Adrenal gland (tissue), 12 donors: ENCODE data around the gene TM9SF2. TPM values are rescaled to one million over a fixed set of nuclear protein-coding genes. Genes with fewer than 3 reads are reported as not detected.
A peak's percentile ranks its signal among the peaks of the same experiment; 100 is the strongest.

Experiments used
- DNase-seq, 7 donors: peaks; one replicate each; pipeline ENCODE4 v3.0.0-alpha.2; 2019 to 2020
- H3K27ac ChIP-seq, 5 donors: fragments of 200-600 bp; sonication (generic) in 4 of 5; 1 replicate in 3 of 5; 2 replicates in 2 of 5; pipeline versions ENCODE4 v1.5.1 to v1.8.0; 2016 to 2020; ENCODE audit warnings: mild to moderate bottlenecking in 1 of 5
- H3K27me3 ChIP-seq: fragments of 200-600 bp; 2 replicates; pipeline ENCODE4 v1.8.0; 2021
- H3K36me3 ChIP-seq, 2 donors: fragments of 200-600 bp; replicated peaks in 1 of 2; 1 replicate in 1 of 2; 2 replicates in 1 of 2; pipeline versions ENCODE4 v1.5.1 to v1.8.0; 2018 to 2022
- H3K4me1 ChIP-seq, 2 donors: fragments of 200-600 bp; replicated peaks in 1 of 2; 1 replicate in 1 of 2; 2 replicates in 1 of 2; pipeline versions ENCODE4 v1.5.1 to v1.8.0; 2018 to 2021
- H3K4me3 ChIP-seq, 4 donors: fragments of 200-600 bp; sonication (generic) in 3 of 4; one replicate each; pipeline ENCODE4 v1.5.1; 2016 to 2018
- H3K9me3 ChIP-seq, 3 donors: fragments of 200-600 bp; sonication (generic) in 1 of 3; replicated peaks in 1 of 3; 1 replicate in 2 of 3; 2 replicates in 1 of 3; pipeline versions ENCODE4 v1.5.1 to v1.8.0; 2016 to 2021
- POLR2A ChIP-seq, 2 donors: fragments of 450-650 bp; IDR thresholded peaks; one replicate each; pipeline ENCODE4 v1.6.1; 2017; ENCODE audit warnings: antibody characterized with exemption in 2 of 2, mild to moderate bottlenecking in 2 of 2, moderate library complexity in 1 of 2
- WGBS, 4 donors: extraction: QIAGEN DNeasy Blood & Tissue Kit in 2 of 4; methylation state at CpG; one replicate each; pipeline versions ENCODE4 v1.1.5 to v1.1.7; 2013 to 2017; 5-methylcytosine and 5-hydroxymethylcytosine counted together
- intact Hi-C, 2 donors: fragments of 100-400 bp; cut with DNase I; formaldehyde crosslinking; loops; one replicate each; pipeline versions ENCODE4 v1.14.1 to v1.15.0; 2022 to 2023
- polyA plus RNA-seq, 3 donors: library from polyadenylated mRNA; stranded (reverse); fragments of 200-250 nt in 2 of 3; fragments of 350-450 nt in 1 of 3; fragmentation: Illumina TruSeq in 1 of 3; extraction: RNeasy Lipid Tissue Mini Kit (QIAGEN cat#74804) in 1 of 3; gene quantifications; one replicate each; pipeline ENCODE4 v1.2.3, GENCODE V29; 2013 to 2014
- total RNA-seq, 9 donors: library from RNA; depleted of rRNA in 4 of 9; stranded (reverse); fragments of >200 nt in 4 of 9; fragments of 120-200 nt in 1 of 9; fragmentation: NEBNext Ultra II Directional in 1 of 9; extraction: Animal tissue kit (Norgen Biotek cat#: 25700) in 1 of 9; gene quantifications; one replicate each; pipeline versions ENCODE4 v1.1.0 to v1.2.4, GENCODE V29; 2013 to 2023
- TF ChIP-seq, protein P1 (sequence below), 6 experiments: fragments of 450-650 bp in 4 of 6; fragments of 200-600 bp in 2 of 6; sonication (generic) in 1 of 6; IDR thresholded peaks; 1 replicate in 5 of 6; 2 replicates in 1 of 6; pipeline versions ENCODE4 v1.5.1 to v1.8.0; 2016 to 2021; ENCODE audit warnings: antibody characterized with exemption in 6 of 6, mild to moderate bottlenecking in 2 of 6, moderate library complexity in 1 of 6
- donor health status: healthy with polysubstance abuse.
- donor health status: Bipolar disorder and iron deficiency.
- donor health status: DM: yes; HTN: yes; CAD: no.
- donor health status: DM: no; HTN: no; CAD: no.
- donor health status: DM: no; HTN: no; CAD: no.
- donor health status: DM: yes; HTN: yes; CAD: no.

The TM9SF2 gene
- total and polyA plus RNA-seq, 12 donors, result 22.7 to 153 (median 113) TPM

DNA sequence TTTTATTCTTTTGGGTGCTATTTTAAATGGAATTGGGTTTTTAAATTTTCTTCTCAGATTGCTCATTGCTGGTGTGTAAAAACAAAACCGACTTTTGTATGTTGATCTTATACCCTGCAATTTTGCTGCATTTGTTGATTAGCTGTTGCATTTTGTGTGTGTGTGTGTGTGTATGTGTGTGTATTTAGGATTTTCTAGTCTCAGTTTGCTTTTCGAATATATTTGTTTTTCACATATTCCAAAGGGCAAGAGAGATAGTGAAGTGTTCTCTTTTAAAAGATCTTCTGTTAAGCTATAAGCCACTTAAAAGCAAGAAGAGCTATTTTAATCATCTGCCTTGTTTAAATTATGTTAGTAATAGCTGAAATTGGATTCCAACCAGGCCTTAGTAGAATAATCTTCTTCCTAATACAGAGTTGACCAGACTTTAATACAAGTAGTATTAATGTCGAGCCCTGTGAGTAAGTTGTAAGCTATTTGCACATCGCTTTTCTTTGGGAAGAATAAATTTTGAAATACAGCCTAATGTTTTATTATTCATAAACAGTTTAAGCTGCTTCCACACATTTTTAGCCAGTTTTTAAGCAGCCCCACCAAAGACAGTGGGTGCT lies 57.4 kb downstream of the TM9SF2 start:
- H3K36me3 ChIP-seq, result peaks cover 0 to 24% of the 10 kb centered on the region in 2 donors
- 84 to 90% (median 89%) methylated on average over 4 of the region's 4 CpGs for WGBS, 4 donors
- intact Hi-C loops, result loop anchor here in 1 of 2 donors (10.0 kb wide), 1 partner anchor 54 kb away; the partner anchor contains the start of gene TM9SF2

GRCh38 chr13:99559560-99559959 lies 58.3 kb downstream of the TM9SF2 start:
- intact Hi-C loops, result loop anchor here in 1 of 2 donors (10.0 kb wide), 1 partner anchor 55 kb away; the partner anchor contains the start of gene TM9SF2
- peak in 1 of 7 donors; percentile 6 for DNase-seq
- no peak overlapping the region for H3K4me3 ChIP-seq
- peaks cover 0 to 6% of the 10 kb centered on the region in 2 donors for H3K4me1 ChIP-seq
- no peaks in the 10 kb centered on the region for H3K9me3 ChIP-seq
- no peaks in the 10 kb centered on the region for H3K27me3 ChIP-seq
- WGBS, 4 donors, result 42 to 61% (median 53%) methylated on average over 2 of the region's 2 CpGs
- TF ChIP-seq, protein P1, sequence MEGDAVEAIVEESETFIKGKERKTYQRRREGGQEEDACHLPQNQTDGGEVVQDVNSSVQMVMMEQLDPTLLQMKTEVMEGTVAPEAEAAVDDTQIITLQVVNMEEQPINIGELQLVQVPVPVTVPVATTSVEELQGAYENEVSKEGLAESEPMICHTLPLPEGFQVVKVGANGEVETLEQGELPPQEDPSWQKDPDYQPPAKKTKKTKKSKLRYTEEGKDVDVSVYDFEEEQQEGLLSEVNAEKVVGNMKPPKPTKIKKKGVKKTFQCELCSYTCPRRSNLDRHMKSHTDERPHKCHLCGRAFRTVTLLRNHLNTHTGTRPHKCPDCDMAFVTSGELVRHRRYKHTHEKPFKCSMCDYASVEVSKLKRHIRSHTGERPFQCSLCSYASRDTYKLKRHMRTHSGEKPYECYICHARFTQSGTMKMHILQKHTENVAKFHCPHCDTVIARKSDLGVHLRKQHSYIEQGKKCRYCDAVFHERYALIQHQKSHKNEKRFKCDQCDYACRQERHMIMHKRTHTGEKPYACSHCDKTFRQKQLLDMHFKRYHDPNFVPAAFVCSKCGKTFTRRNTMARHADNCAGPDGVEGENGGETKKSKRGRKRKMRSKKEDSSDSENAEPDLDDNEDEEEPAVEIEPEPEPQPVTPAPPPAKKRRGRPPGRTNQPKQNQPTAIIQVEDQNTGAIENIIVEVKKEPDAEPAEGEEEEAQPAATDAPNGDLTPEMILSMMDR (IDR thresholded peaks at IDR 0.05), result no peak
- TF ChIP-seq POLR2A (IDR thresholded peaks at IDR 0.05), result no peak
- H3K36me3 ChIP-seq, result peaks cover 0 to 20% of the 10 kb centered on the region in 2 donors
- no peak overlapping the region for H3K27ac ChIP-seq

More for the DNA sequence above, 57.4 kb downstream of the TM9SF2 start:
- no peaks in the 10 kb centered on the region for H3K27me3 ChIP-seq
- DNase-seq, result no peak
- H3K4me1 ChIP-seq, result peaks cover 0 to 6% of the 10 kb centered on the region in 2 donors
- H3K4me3 ChIP-seq, result no peak overlapping the region
- no peak overlapping the region for H3K27ac ChIP-seq
- TF ChIP-seq, protein P1 (IDR thresholded peaks at IDR 0.05), result no peak
- TF ChIP-seq POLR2A (IDR thresholded peaks at IDR 0.05), result no peak
- H3K9me3 ChIP-seq, result no peaks in the 10 kb centered on the region

- peaks cover 0 to 11% of the 10 kb centered on the region in 2 donors for H3K36me3 ChIP-seq
- no peaks in the 10 kb centered on the region for H3K27me3 ChIP-seq
- no peak for DNase-seq
- no peak overlapping the region for H3K27ac ChIP-seq
- peaks cover 0 to 6% of the 10 kb centered on the region in 2 donors for H3K4me1 ChIP-seq
- TF ChIP-seq, protein P1 (IDR thresholded peaks at IDR 0.05), result no peak
- H3K4me3 ChIP-seq, result no peak overlapping the region
- H3K9me3 ChIP-seq, result no peaks in the 10 kb centered on the region
- intact Hi-C loops, result no loop called here
Measured at GRCh38 chr13:99563404-99563803, 62.1 kb downstream of the TM9SF2 start.

GRCh38 chr13:99564386-99564785 lies 63.1 kb downstream of the TM9SF2 start:
- WGBS, 4 donors, result 91 to 100% (median 94%) methylated on average over 2 of the region's 2 CpGs
- intact Hi-C loops, result no loop called here
- H3K27me3 ChIP-seq, result no peaks in the 10 kb centered on the region
- H3K4me1 ChIP-seq, result peaks cover 0 to 2% of the 10 kb centered on the region in 2 donors
- H3K27ac ChIP-seq, result no peak overlapping the region
- TF ChIP-seq, protein P1 (IDR thresholded peaks at IDR 0.05), result no peak
- no peak for TF ChIP-seq POLR2A (IDR thresholded peaks at IDR 0.05)
- H3K4me3 ChIP-seq, result no peak overlapping the region
- peaks cover 0 to 11% of the 10 kb centered on the region in 2 donors for H3K36me3 ChIP-seq
- no peaks in the 10 kb centered on the region for H3K9me3 ChIP-seq
- no peak for DNase-seq
